IPS-NIHi11 (cell line): ENCODE data around the gene ZDHHC11B.

ENCODE experiments used
- DNase-seq: peaks from one replicate; pipeline ENCODE4 v3.0.0; 2012; ENCODE audit warnings: mixed read lengths, low spot score

Gene ZDHHC11B

DNA sequence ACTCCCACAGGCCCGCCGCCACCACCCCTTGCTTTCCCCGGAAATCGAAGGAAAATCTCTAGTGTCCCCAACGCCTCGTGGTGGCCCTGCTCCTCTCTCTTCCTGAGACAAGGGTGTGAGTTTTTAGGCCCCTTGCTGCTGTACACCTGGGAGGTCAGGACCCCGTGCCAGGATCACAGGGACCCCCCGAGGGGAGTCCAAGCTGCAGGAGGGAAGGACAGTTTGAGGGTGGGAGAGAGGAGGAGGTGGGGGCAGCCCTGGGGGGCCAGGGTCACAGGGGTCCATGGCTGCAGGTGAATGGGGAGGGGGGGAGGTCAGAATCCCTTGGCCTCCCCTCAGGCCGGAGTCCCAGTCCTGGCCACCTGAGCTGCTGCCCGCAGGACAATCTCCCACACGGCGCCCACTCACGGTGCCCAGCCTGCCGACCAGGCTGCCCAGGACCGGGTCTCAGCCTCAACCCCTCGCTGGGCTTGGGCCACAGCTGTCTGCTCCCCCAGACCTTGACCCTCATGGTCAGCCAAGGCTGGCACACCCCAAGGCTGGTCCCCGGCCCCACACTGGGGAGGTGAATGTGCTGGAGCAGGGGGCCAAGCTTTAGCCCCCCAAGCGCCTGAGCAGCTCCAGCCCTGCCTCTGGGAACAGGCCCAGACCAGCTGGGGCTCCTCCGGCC lies 111.2 kb downstream of the ZDHHC11B start:
- DNase-seq: peak; percentile 12

- DNase-seq: peak; percentile 70
These were observed 112.0 kb downstream of the ZDHHC11B start for GRCh38 chr5:672329-673160.

DNA sequence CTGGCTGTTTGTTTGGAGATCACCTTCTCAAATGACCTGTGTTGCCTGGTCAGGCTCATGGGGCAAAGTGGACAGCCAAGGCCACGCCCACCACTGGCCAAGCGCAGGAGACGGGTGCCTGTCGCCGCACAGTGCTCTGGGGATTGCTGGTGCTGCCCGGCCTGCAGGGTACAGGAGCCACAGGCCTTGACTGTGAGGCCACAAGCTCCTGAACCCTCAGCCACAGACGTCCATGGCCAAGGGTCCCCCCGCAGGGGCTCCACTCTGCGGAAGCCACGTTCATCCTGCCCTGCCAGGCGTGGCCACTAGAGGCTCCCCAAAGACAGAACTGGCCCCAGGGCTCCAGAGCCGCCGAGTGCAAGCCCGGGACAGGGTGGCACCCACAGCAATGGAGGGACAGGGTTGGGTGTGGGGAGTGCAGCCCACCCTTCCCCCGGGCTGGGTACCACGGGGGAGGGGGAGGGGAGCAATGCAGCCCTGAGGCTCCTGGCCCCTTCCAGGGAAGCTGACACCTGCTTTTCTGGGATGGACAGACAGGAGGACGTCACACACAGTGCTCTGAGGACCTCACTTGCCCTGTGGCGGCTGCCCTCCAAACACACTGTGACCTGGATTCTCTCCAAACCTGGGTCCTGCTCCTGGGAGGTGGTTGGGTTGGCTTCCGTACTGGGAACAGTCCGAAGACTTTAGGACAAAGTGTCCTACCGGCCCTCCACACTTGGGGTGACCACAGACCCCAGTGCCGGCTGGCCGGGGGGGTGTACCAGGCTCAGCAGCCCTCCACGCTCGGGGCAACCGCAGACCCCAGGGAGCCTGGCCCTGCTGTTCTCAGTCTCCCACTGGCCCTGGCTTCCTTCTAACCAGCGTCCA lies 112.8 kb downstream of the ZDHHC11B start:
- peak; percentile 83 for DNase-seq

- no peak for DNase-seq
These were observed 113.9 kb downstream of the ZDHHC11B start for GRCh38 chr5:670396-671270.

DNA sequence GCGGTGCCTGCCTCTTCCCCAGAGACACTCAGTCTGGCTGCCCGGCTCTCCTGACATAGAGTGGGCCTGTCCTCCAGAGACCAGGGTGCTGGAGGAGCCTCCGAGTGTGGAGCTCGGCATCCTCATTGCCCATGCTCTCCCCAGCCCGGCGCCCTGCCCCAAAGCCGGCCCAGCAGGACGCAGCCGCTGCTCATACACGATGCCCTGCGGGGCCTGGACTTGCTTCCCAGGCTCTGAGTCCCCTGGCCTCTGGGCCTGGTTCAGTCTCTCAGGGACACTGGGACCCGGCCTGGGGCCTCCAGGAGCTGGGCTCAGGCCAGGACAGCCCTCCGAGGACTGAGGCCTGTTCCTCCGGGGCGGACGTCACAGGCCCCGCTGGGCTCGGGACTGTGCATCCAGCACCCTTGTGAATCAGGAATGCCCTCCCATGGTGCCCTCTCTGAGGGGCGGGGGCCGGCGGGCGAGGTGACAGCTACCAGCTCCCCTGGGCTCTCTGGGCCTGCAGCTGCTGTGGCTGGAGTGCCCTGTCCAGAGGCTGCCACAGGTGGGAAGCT lies 114.6 kb downstream of the ZDHHC11B start:
- no peak for DNase-seq

GRCh38 chr5:669111-669841 lies 115.3 kb downstream of the ZDHHC11B start:
- DNase-seq: peak; percentile 81

DNA sequence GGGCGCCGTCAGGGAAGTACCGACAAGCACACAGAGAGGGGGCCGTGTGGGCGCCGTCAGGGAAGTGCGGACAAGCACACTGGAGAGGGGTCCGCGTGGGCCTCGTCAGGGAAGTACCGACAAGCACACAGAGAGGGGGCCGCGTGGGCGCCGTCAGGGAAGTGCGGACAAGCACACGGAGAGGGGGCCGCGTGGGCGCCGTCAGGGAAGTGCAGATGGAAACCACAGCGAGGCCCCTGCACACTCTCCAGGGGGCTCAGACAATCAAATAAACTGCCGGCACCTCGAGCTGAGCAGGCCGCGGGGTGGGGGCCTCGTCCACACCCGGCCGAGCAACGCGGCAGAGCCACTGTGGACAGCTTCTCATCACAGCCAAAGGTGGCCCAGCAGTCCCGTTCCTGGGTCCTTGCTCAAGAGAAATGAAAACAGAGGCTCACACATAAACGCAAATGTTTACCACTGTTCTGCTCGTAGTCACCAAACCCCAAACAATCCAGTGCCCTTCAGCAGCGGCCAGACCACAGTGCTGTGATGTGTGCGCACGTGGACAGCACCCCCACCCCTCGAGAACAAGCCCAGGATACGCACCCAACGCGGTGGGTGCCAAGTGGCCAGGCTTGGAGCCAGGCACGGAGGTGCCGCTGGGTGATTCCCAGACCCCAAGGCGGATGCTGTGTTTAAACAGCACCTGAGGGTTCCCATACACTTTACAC lies 116.1 kb downstream of the ZDHHC11B start:
- no peak for DNase-seq

DNA sequence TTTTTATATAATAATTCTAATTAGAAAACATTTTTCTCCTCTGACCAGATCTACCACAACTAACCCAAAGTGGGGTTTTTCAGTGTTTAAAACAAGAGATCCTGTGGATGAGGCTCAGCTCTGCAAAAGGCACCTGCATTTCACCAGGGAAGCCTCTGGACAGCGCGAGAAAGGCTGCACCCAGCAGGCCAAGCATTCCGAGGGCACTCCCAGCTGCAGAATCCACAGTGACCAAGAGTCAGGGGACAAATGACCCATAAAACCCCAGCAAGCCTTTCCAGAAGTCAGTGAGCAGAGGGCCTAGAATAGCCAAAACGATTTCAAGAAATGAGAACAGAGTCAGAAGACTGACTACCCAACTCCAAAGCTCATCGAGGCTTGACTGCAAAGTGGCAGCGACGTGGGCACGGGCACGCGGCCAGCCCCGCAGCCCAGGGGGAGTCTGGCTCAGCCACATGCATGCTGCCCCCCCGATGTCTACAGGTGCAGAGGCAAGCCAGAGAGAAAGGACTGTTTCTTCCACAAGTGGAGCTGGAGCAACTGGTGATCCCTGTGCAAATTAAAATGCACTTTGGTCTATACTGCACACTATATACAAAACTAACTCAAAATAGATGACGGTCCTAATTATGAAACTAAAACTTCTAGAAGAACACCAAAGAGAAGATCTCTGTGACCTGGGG lies 117.6 kb downstream of the ZDHHC11B start:
- no peak for DNase-seq

- DNase-seq: no peak
These were observed 118.4 kb downstream of the ZDHHC11B start for GRCh38 chr5:665956-666711.

- DNase-seq: peak; percentile 77
These were observed 119.0 kb downstream of the ZDHHC11B start for GRCh38 chr5:665541-665955.

- DNase-seq: no peak
These were observed 119.6 kb downstream of the ZDHHC11B start for GRCh38 chr5:664994-665360.

DNA sequence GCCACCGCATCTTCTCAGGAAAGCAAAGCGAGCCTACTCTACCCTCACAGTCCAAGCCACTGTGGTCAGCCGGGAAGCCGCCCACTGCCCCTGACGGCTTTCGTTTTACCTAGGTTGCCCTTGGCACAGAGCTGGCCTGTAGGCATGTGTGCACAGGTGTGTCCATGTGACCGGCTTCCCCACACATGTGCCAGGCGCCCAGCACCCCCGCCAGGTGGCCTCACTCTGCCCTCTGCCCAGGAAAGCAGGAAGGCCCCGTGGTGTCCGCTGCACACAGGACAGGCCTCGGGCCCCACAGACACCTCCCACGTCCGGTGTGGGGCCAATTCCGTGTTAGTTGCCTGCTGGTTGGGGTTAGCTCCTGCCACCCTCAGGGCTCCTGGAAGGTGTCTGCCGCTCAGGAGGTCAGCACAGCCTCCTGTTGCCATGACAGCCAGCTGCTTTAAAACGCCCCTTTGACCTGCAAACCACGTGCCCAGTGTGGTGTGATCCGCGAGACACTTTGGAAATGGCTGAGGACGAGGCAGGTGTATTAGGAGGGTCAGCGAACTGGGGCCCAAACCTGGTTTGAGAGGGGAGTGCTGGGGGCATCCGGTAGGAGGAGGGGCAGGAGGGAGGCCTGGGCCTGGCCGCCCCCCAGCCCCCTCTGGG lies 120.1 kb downstream of the ZDHHC11B start:
- no peak for DNase-seq

DNA sequence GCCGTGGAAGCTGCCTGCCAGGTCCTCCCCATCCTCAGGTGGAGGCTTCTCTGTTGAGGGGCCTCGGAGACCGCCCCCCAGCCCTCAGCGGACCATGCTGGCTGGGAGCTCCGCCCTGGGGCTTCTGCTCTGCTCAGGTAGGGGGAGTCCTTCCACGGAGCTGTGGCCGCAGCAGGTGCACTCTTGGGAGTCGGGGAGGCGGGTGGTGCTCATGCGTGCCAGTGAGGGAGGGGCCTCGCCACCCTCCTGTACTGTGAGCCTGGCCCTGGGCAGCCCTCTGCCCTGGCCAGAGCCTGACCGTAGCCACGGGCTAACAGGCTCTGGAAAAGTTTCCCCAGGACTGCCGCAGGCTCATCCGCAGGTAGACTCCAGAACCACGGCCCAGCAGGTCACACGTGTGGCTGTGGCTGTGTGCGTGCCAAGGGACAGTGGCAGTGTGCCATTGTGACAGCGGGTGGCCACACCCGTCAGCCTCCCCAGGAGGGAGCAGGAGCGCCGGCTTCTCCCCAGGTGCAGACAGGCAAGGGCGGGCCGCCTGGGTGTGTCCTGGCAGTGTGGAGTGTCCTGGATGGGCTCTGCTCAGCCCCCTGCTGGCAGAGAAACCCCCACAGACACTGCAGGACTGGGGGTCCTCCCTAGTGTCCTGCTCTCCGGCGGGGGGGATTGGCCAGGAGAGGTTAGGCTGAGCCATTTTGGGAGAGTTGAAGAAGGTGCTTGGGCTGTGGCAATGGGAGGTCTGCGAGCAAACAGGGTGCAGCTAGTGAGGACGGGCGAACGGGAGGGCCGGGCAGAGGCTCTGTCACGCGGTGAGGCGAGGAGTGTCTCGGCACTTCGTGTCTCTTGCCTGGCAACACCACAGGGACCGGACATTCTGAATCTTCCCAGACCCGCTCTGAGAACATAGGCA lies 120.8 kb downstream of the ZDHHC11B start:
- no peak for DNase-seq

- DNase-seq: no peak
These were observed 121.6 kb downstream of the ZDHHC11B start for GRCh38 chr5:662751-663435.

DNA sequence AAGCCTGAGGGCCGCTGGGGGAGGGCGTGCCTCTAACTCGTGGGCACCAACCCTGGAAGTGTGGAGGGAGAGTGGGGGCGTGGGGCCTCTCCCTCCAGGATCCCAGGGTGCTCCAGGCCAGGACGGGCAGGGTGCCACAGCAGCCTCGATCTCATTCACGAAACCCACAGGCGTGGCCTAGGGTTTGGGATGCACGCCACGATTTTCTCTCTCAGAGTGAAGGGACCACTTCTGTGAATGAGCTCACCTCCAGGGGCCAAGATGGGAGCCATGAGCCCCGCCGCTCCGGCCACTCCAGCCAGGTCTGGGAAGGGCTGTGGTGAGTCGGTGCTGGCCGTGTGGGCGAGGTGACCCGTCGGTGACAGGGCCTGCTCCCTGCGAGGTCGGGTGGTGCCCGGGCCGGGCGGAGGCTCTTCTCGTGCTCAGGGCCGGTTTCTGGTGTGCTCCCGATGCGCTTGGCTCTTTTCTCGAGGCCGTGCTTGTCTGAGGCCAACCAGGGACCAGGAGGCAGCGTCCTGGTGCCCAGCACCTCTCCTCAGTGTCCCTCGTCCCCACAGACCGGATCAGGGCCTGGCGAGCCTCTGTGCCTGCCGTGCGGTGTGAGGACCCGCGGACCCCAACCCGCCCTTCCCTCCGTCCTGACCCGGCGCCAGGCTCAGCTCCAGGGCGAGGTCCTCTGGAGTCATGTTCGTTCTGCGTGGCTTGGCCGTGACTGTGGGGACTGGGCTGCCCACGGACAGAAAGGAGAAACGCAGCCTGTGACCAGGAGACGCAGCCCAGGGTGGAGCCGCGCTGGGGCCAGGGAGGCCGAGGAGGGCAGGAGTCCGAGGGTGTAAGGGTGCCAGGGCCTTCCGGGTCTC lies 122.4 kb downstream of the ZDHHC11B start:
- DNase-seq: no peak
